Thoracic aorta endothelial cell (primary cell): ENCODE results near the gene KLHL40. TPM values are rescaled to one million over a fixed set of nuclear protein-coding genes. Genes with fewer than 3 reads are reported as not detected.

Source experiments
- total RNA-seq: library from RNA; depleted of rRNA; stranded (reverse); fragments of >200 nt; gene quantifications from 2 replicates; pipeline ENCODE4 v1.2.3, GENCODE V29; 2012

The KLHL40 gene, protein sequence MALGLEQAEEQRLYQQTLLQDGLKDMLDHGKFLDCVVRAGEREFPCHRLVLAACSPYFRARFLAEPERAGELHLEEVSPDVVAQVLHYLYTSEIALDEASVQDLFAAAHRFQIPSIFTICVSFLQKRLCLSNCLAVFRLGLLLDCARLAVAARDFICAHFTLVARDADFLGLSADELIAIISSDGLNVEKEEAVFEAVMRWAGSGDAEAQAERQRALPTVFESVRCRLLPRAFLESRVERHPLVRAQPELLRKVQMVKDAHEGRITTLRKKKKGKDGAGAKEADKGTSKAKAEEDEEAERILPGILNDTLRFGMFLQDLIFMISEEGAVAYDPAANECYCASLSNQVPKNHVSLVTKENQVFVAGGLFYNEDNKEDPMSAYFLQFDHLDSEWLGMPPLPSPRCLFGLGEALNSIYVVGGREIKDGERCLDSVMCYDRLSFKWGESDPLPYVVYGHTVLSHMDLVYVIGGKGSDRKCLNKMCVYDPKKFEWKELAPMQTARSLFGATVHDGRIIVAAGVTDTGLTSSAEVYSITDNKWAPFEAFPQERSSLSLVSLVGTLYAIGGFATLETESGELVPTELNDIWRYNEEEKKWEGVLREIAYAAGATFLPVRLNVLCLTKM
- under 0.01 TPM in 1 of 2 replicates, not detected in the other for total RNA-seq

GRCh38 chr3:42685363-42685881 is at the start of gene KLHL40:
KLHL40 (plus strand) TSS chr3:42685537; CDS start chr3:42685619, 82 bp downstream.

DNA sequence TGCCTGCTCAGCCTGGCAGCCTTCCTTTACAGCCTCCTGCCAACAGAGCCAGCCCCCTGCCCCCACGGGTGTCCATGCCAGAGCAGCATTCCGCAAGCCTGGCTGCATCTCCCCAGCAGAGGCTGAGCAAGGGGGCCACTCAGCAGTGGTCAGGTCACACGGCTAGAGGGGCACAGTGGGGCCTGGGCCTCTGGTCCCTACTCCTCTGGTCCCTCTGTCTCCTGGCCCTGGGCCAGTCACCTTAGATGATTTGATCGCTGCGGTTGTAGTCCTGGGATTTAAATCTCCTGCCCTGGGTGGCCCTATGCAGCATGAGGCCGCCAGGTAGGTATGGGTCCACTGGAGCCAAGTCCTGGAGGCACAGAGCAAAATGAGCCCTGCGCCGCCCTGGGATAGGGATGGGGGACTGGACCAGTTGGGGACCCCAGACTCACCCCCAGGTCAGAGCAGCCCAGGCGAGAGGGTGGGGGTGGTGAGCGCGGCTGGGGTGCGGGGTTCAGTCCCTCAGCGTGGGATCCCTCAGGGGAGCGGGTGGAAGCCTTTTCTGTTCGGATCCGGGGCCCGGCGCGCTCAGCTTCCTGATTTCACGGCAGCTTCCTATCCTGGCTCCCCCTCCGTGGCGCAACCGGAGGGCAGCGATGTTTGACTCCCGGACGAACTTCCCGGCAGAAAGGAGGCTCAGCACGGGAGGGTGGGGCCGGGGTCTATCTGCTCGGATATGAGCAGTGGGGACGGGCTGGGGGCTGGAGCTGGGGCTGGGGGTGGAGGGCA is 31.6 kb upstream of the KLHL40 start, which contains the start of gene ZBTB47:
Gene ZBTB47, plus strand, starts transcription at position 138 of the 771 bp plus-strand sequence. CDS start 4,659 bp downstream, outside the sequence.

DNA sequence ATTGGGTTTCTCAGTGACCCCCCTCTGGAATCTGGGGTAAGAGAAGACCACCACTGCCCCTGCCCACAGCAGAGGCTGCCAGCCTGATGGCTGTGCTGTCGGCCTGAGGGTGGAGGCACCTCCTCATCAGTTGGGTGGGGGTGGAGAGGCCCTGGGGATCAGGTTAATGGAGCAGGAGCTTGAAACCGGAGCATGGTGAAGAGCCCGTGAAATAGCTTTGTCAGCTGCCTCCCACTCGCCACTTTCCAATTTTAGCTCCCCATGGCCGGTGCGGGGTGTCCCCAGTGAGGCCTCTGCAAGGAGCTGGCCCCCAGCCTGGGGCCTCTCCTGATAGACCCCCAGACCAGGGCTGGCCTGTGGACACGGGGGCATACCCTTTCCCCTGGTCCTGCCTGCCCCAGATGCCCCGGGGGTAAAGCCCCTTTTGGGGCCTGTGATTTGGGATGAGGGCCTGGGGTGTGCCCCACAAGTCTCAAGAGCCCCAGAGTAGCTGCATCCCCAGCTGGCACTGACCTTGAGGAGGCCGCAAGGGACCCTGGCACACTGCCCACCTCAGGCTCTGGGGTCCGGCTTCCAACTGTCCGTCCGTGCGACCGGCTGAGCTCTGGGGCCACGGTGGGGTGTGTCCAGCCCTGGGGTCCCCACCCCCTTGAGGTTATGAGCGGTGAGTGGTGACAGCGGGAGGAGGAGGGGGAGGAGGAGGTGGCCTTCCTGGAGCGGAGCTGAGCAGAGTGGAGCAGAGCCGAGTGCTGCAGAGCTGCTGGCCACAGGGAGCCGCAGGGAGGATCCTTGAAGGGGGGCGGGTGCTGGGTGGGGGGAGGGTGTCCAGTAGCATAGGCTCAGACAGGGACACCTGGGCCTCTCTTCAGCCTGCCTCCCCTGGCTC is 17.0 kb downstream of the KLHL40 start, which contains the start of gene HHATL:
Gene HHATL, minus strand, starts transcription at position 733 of the 886 bp plus-strand sequence. CDS start 1,972 bp downstream, outside the sequence.

Other genes with a start within 250 kb of the KLHL40 start
- gene VIPR1, start 182.9 kb upstream of the KLHL40 start, total RNA-seq: 0.14 and 3.2 TPM in 2 replicates
- gene SEC22C, start 103.6 kb upstream of the KLHL40 start, total RNA-seq: 83.0 and 100 TPM in 2 replicates
- 31.9 and 36.4 TPM in 2 replicates for gene SS18L2, start 94.7 kb upstream of the KLHL40 start, total RNA-seq
- gene NKTR, start 84.9 kb upstream of the KLHL40 start, total RNA-seq: 154 and 162 TPM in 2 replicates
- 10.0 and 11.6 TPM in 2 replicates for gene ZBTB47, start 31.8 kb upstream of the KLHL40 start, total RNA-seq
- gene HHATL, start 17.3 kb downstream of the KLHL40 start, total RNA-seq: not detected in 2 replicates
- 0.07 and 0.40 TPM in 2 replicates for gene CCDC13, start 87.7 kb downstream of the KLHL40 start, total RNA-seq
- gene HIGD1A, start 119.0 kb downstream of the KLHL40 start, total RNA-seq: 205 and 212 TPM in 2 replicates
- gene ACKR2, start 123.9 kb downstream of the KLHL40 start, total RNA-seq: 0.07 TPM in 1 of 2 replicates, not detected in the other
- not detected in 2 replicates for gene CYP8B1, start 190.3 kb downstream of the KLHL40 start, total RNA-seq
- gene ZNF662, start 220.6 kb downstream of the KLHL40 start, total RNA-seq: 1.1 and 2.4 TPM in 2 replicates